NCI-H82 treated with DMSO at 0.1 percent for 48 hours (cell line): ENCODE results near the gene BCL2.

Source experiments
- DNase-seq: peaks from one replicate; lab custom pipeline; 2025; ENCODE audit not compliant: unreplicated experiment; lab: John Stamatoyannopoulos, UW

BCL2 gene

GRCh38 chr18:63288311-63288710 lies 31.3 kb downstream of the BCL2 start:
- DNase-seq: no peak

GRCh38 chr18:63287691-63288220 lies 31.8 kb downstream of the BCL2 start:
- no peak for DNase-seq

- no peak for DNase-seq
Measured at GRCh38 chr18:63286926-63287325, 32.6 kb downstream of the BCL2 start.

GRCh38 chr18:63284827-63285733 lies 34.5 kb downstream of the BCL2 start:
- DNase-seq: no peak

GRCh38 chr18:63284173-63284799 lies 35.3 kb downstream of the BCL2 start:
- no peak for DNase-seq

- no peak for DNase-seq
Measured at GRCh38 chr18:63283305-63284094, 36.1 kb downstream of the BCL2 start.

- DNase-seq: no peak
Measured at GRCh38 chr18:63282793-63283192, 36.8 kb downstream of the BCL2 start.

GRCh38 chr18:63273222-63273927 lies 46.2 kb downstream of the BCL2 start:
- no peak for DNase-seq

- DNase-seq: no peak
Measured at GRCh38 chr18:63272638-63273037, 46.9 kb downstream of the BCL2 start.

- no peak for DNase-seq
Measured at GRCh38 chr18:63271881-63272299, 47.7 kb downstream of the BCL2 start.

GRCh38 chr18:63271148-63271547 lies 48.4 kb downstream of the BCL2 start:
- DNase-seq: no peak

GRCh38 chr18:63267975-63268721 lies 51.4 kb downstream of the BCL2 start:
- DNase-seq: no peak

GRCh38 chr18:63266888-63267790 lies 52.4 kb downstream of the BCL2 start:
- DNase-seq: no peak

- no peak for DNase-seq
Measured at GRCh38 chr18:63265326-63265725, 54.2 kb downstream of the BCL2 start.

- DNase-seq: no peak
Measured at GRCh38 chr18:63264871-63265270, 54.7 kb downstream of the BCL2 start.

- no peak for DNase-seq
Measured at GRCh38 chr18:63263444-63263843, 56.1 kb downstream of the BCL2 start.

GRCh38 chr18:63262369-63263335 lies 56.9 kb downstream of the BCL2 start:
- no peak for DNase-seq

GRCh38 chr18:63261029-63261428 lies 58.5 kb downstream of the BCL2 start:
- DNase-seq: no peak
